Activated CD4-positive, CD25-positive, alpha-beta regulatory T cell treated with anti-CD3 and anti-CD28 coated beads, Interleukin-2, amount 50 U/mL, for 16 hours (primary cell): ENCODE data around the gene ATP5PB.
A peak's percentile ranks its signal among the peaks of the same experiment; 100 is the strongest.

Experiments used
- DNase-seq: peaks from one replicate; pipeline ENCODE4 v3.0.0-alpha.2; 2020; ENCODE audit warnings: low read depth, low spot score

ATP5PB gene

GRCh38 chr1:111446967-111447892 lies 2.0 kb upstream of the ATP5PB start:
- DNase-seq = no peak

DNA sequence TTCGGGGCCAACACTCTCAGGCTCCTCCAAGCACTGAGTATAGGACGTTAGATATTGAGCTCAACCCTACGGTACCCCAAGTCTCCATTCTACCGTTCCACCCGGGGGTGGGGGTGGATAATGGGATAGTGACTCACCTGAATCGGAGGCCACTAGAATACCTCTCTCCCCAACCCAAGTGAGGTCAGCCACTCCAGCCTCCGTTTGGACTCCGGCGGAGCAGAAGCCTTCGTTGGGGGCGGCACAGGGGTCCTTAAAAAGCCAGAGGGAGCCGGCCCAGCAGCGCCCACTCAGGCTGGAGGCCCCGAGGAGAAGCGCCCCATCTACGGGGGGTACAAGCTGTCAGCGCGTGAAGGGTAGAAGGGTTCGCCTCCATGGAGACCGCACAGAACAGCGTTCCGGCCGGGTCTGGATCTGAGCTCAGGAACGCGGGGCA lies 764 bp upstream of the ATP5PB start:
- peak; percentile 7 for DNase-seq

GRCh38 chr1:111449703-111450017 lies 396 bp downstream of the ATP5PB start:
- no peak for DNase-seq

DNA sequence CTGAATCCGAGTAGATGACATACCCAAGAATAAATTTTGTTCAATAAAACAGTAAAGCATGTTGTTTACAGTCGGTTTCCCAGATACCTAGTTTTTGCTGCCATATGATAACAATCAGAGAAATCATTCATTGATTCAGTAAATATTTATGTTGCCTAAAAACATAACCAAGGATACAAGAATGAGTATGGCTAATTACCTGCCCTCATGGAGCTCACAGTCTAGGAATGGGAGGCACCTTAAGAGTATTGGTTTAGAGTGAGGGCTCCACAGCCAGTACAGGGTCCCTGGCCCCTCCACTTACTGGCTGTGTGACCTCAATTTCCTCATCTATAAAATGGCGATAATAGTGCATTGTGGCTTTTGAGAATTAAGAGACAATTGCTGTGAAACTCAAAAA lies 921 bp downstream of the ATP5PB start:
- no peak for DNase-seq

DNA sequence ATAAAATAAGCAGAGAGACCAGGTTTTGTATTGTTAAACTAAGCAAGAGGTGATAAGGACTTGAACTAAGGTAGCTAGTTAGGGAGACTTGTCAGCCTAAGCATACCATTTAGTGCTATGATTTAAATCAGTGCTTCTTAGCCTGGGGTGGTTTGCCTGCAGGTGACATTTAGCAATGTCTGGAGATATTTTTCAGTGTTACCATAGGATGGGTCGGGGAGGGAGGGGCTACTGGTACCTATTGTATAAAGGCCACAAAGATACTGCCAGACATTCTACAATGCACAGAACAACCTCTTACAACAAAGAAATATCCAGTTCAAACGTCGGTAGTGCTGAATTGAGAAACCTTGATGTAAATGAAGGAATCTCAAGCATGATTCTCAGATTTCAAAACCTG lies 3.3 kb downstream of the ATP5PB start:
- no peak for DNase-seq

DNA sequence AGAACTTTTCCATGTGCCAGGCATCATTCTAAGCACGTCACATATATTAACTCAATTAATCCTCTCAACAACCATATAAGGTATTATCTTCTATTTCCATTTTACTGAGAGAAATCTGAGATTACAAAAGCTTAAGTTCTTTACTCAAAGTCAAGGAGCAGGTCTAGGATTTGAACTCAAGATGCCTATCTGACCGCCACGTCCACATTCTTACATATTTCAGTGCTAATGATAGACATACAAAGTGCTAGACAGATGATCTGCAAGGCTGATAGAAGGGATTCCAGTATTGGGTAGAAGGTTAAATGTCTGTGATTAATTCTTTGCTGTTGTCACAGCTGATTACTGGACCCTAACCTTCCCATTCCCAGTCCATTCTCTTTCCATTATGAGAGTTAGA lies 4.4 kb downstream of the ATP5PB start:
- DNase-seq = no peak

GRCh38 chr1:111454859-111455641 lies 5.8 kb downstream of the ATP5PB start:
- no peak for DNase-seq

GRCh38 chr1:111455642-111456031 lies 6.4 kb downstream of the ATP5PB start:
- no peak for DNase-seq

GRCh38 chr1:111461765-111462164 lies 12.5 kb downstream of the ATP5PB start:
- no peak for DNase-seq

DNA sequence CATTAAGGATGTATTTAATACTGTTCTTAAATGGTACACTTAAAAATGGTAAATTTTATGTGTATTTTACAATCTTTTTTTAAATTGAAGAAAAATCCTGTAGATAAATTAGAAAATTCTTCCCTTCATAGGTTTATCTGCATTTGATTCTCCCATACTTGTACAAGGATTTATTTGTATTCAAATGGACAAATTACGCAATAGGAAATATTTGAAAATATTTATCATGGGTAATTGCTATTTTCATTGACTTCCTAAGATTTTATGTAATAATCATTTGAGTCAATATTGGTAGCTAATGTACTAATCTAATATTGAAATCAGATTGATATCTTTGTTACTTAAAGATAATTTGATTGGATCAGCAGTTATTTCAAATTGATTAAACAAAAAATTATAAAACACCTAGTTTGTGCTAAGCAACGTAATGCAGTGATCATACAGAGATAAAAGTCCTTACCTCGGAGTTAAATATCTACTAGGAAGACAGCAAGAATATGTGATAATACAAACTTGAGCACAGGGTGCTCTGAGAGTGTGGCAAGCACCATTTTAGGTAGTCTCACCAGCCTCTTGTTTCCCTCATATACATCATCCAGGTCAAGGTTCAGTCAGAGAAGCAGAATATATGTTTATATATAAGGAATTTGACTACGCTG lies 13.2 kb downstream of the ATP5PB start:
- no peak for DNase-seq

DNA sequence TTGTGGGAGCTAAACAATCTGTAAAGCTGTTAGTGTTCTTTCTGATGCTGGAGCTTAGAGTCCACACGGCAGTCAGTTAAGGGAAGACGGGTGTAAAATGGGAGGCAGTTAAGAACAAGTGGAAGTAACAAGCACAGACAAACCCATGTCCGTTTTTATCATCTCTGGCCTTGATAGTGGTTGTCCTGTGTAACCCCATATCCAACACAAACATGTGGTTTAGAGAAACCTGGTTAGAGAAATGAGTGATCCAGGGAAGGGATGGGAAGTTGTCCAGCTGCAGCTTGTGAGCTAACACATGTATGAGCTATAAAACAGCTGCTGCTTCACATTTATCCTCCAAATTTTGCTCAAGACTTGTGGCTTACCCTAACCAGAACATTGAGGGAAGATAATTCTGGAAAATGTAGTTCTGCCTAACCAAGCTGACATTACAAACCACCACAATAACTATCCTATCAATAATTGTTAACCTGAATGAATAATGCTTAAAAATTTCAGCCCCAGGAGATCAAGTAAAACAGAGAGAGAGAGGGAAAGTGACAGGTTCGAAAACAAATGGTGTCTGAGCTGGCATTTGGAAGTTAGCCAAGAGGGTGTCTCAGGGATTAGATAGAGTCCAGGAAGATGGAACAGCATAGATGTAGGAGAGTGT lies 13.9 kb downstream of the ATP5PB start:
- no peak for DNase-seq

- DNase-seq = no peak
These were observed 16.5 kb downstream of the ATP5PB start for GRCh38 chr1:111465754-111466153.

DNA sequence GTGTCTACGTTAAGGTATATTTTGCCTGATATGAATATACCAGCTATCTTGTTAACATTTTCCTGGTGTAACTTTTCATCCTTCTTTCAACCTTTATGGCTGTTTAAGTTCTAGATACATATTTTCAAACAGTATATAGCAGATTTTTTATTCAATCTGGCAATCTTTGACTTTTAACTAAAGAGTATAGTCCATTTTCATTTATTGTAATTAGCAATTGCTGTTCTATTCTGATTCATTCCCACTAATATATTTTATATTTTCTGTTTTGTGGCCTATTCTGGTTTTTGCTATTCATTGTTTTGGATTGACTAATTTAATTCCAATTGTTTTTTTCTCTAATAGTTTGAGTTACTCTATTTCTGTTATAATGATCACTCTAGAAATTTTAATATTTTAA lies 17.2 kb downstream of the ATP5PB start:
- no peak for DNase-seq

DNA sequence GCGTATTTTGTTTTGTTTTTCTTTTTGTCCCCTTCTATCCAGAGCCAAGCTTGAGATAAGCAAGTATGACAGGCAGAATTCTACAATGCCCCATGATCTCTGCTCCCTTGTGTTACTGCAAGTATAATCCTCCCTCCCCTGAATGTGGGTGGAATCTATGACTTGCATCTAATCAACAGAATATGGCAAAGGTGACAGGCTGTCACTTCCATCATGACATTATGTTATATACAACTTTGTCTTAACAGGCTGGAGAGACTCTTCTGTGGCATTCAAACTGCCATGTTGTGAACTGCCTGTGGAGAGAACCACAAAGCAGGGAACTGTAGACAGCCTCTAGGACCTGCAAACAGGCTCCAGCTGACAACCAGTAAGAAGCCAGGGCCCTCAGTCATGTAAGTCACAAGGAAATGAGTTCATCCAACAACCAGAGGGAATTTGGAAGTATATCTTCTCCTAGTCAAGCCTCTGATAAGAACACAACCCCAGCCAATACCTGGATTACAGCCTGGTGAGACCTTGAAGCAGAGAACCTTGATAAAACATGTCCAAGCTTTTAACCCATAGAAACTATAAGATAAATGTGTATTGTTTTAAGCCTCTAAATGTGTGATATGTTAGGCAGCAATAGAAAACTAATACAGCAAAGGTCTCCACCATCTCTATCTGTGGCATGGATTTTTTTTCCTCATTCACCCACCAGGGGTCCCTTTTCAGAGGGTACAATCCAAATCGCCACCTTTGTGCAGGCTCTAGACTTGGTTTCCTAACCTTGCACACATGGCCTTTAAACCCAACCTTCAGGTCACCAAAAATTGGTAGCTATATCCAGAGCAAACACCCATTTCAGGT lies 18.8 kb downstream of the ATP5PB start:
- no peak for DNase-seq

GRCh38 chr1:111468717-111469100 lies 19.4 kb downstream of the ATP5PB start:
- no peak for DNase-seq

DNA sequence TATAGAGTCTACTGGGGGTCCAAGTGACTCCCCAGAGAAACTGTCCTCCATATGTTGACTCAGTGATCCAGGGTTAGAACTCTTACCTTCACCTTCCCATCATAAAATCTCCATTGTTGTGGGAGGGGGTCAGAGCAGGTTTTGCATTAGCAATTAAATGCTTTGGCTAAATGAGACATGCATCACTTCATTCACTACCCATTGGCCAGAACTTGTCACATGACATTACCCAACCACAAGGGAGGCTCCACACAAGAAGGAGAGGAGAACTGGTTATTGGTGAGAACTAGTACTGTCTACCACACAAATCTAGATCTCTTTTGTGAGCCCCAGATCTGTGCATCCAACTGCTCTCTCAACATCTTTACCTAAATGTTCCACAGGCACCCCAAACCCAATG lies 20.3 kb downstream of the ATP5PB start:
- no peak for DNase-seq

GRCh38 chr1:111470596-111470995 lies 21.3 kb downstream of the ATP5PB start:
- DNase-seq = no peak

- peak; percentile 39 for DNase-seq
These were observed 21.7 kb downstream of the ATP5PB start for GRCh38 chr1:111471012-111471411.

DNA sequence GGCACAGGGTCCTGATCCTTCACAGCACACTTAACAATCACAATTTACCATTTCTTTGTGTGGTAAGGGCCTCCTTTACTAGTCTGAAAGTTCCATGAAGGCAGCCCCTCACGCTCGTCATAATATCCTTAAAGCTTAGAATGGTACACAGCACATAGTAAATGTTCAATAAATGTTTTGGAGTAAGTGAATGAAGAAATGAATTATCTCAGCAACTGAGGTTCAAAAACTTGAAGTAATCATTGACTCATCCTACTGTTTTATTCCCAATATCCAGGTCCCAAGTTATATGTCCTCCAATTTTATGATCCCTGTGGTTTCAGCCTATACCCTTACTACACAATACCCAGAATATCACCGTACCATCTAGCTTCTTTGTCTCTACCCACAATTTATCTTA lies 22.3 kb downstream of the ATP5PB start:
- no peak for DNase-seq

DNA sequence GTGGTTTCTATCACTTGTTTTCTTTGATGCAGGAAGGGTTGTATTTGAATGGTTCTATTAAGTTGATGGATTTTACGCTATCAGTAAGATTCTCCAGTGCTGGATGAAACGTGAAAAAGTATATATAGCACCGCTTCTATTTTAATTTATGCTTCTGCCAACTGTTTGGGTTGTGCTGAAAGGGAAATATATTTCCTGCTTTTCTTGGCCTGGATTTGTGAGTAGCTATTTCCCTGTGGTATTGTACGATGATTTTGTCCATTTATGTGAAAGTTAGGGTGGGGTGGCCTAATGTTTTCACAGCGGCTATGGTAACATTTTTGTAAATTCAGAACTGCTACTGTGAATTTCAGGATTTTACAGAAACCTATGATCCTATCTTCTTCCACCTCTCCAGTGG lies 24.8 kb downstream of the ATP5PB start:
- no peak for DNase-seq

DNA sequence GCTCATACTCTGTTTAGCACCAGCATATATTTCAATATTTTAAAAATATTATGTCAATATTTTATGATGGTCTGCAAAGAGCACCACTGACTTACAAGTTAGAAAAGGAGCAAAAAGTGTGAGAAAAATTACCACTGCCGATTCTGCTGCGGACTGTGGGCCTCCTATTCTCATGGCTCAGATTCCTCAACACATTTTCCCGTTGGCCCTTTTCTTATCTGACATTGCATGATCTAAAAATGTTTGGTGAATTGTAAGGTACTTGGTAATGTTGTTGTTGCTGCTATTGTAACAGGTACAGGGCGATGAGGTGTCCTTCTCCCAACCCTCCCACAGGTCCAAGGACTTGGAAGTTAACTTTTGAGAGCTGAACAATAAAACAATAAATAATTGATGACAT lies 25.3 kb downstream of the ATP5PB start:
- DNase-seq = no peak
